SIG-M5 (cell line): ENCODE measurements around the gene HOXB2.

Source experiments
- DNase-seq: peaks from one replicate; lab custom pipeline; 2025; lab: John Stamatoyannopoulos, UW

HOXB2 gene

GRCh38 chr17:48578616-48579470 lies 33.9 kb upstream of the HOXB2 start:
- no peak for DNase-seq

- no peak for DNase-seq
Observed at GRCh38 chr17:48577946-48578615, 33.2 kb upstream of the HOXB2 start, which contains the start of gene HOXB4. Gene HOXB4, minus strand, starts transcription at chr17:48578350. Its CDS starts 31 bp downstream, at chr17:48578319.

- no peak for DNase-seq
Observed at GRCh38 chr17:48577330-48577945, 32.5 kb upstream of the HOXB2 start.

- DNase-seq, result no peak
Observed at GRCh38 chr17:48576479-48577309, 31.8 kb upstream of the HOXB2 start.

- no peak for DNase-seq
Observed at GRCh38 chr17:48575673-48576478, 31.0 kb upstream of the HOXB2 start.

GRCh38 chr17:48575066-48575582 lies 30.2 kb upstream of the HOXB2 start:
- DNase-seq, result no peak

- DNase-seq, result no peak
Observed at GRCh38 chr17:48574505-48575065, 29.7 kb upstream of the HOXB2 start.

GRCh38 chr17:48571826-48572417 lies 27.0 kb upstream of the HOXB2 start:
- no peak for DNase-seq

- DNase-seq, result no peak
Observed at GRCh38 chr17:48571024-48571818, 26.3 kb upstream of the HOXB2 start.

- DNase-seq, result no peak
Observed at GRCh38 chr17:48570325-48571023, 25.6 kb upstream of the HOXB2 start.

GRCh38 chr17:48569674-48570324 lies 24.9 kb upstream of the HOXB2 start:
- DNase-seq, result no peak

GRCh38 chr17:48569240-48569582 lies 24.3 kb upstream of the HOXB2 start:
- DNase-seq, result no peak

GRCh38 chr17:48568499-48569239 lies 23.8 kb upstream of the HOXB2 start:
- no peak for DNase-seq

- DNase-seq, result no peak
Observed at GRCh38 chr17:48567646-48568354, 22.9 kb upstream of the HOXB2 start.

- DNase-seq, result no peak
Observed at GRCh38 chr17:48567209-48567608, 22.3 kb upstream of the HOXB2 start.

GRCh38 chr17:48566717-48567116 lies 21.8 kb upstream of the HOXB2 start:
- no peak for DNase-seq
